ENCODE results near the gene PRKRA. TPM values are rescaled to one million over a fixed set of nuclear protein-coding genes. Genes with fewer than 3 reads are reported as not detected.

Gene PRKRA
- total RNA-seq (2021; fragmentation: NEBNext Ultra II Directional; extraction: Animal tissue kit (Norgen Biotek cat#: 25700)) (55.3 and 60.4 TPM in 2 replicates), polyA plus RNA-seq (2011; rRNA removed) (25.4 and 36.1 TPM in 2 replicates), polyA minus RNA-seq (2011; rRNA and poly(A)+ RNA removed) (34.8 and 35.2 TPM in 2 replicates)
- 32.7 TPM for polyA plus RNA-seq (2011; cell fraction: cytosol; rRNA removed)
- polyA plus RNA-seq (2011; cell fraction: nucleus; rRNA removed) = 37.3 TPM
- polyA plus RNA-seq (2012, experiment 1 of 2) = 39.5 to 51.6 TPM (median 45.8 TPM) in 4 replicates
- 13.5 TPM for polyA plus RNA-seq (2012, experiment 2 of 2)
- 41.2 TPM for polyA plus RNA-seq (2013, experiment 1 of 2)
- polyA plus RNA-seq (2013, experiment 2 of 2) = 39.3 TPM
- polyA minus RNA-seq (2011; cell fraction: cytosol; rRNA and poly(A)+ RNA removed) = 61.7 TPM
- polyA minus RNA-seq (2011; cell fraction: nucleus; rRNA and poly(A)+ RNA removed) = 99.6 TPM
- long read RNA-seq, experiment 1, transcript PRKRA-201 (8 exons, 1,826 nt) = major isoform, 42 of 76 reads
- long read RNA-seq, experiment 1, transcript PRKRA-203 (7 exons, 1,344 nt) = minor isoform, 17 of 76 reads
- long read RNA-seq, experiment 1, partial matches to known transcripts = 12 of 76 reads
- long read RNA-seq, experiment 1, other reads (novel, unspliced or antisense) = 5 of 76 reads
- long read RNA-seq, experiment 2, transcript PRKRA-201 (8 exons, 1,826 nt) = major isoform, 29 of 40 reads
- long read RNA-seq, experiment 2, partial matches to known transcripts = 1 of 40 reads
- long read RNA-seq, experiment 2, other reads (novel, unspliced or antisense) = 6 of 40 reads

- no peak for FAIRE-seq
- POLR2A ChIA-PET (ENCODE audit: partially characterized antibody) = interaction anchor here (0.6 to 3.1 kb wide), 40 partner anchors 8 to 342 kb away, joined by 3 to 30 read pairs (median 4); partner anchors contain the start of genes FKBP7, OSBPL6, PLEKHA3 and RBM45
- Histone ChIP-seq H2AFZ (ENCODE audit: low read length) (peak within 1 kb of the TSS; percentile 89), H3K27me3 (replicated peaks in 1 of 4; ENCODE audit: control insufficient read depth in 3 of 4, extremely low read depth in 1 of 4, insufficient read depth in 3 of 4, low read length in 3 of 4) (no peaks in the 10 kb centered on the region), H3K23ac (ENCODE audit: insufficient read length) (no peak within 1 kb of the TSS), H2AK5ac (ENCODE audit: low read depth, low read length) (no peak within 1 kb of the TSS; the same call in 1 of the 2 replicates), H3K9ac (replicated peaks in 1 of 4; ENCODE audit: extremely low read depth in 1 of 4, low read depth in 3 of 4, low read length in 3 of 4) (peak within 1 kb of the TSS; percentile 90 to 99 (median 98)), H4K5ac (ENCODE audit: insufficient read length, low read depth, low read length) (peak within 1 kb of the TSS; percentile 99), H3K18ac (ENCODE audit: extremely low read depth, low read length) (peak within 1 kb of the TSS; percentile 100), H3K56ac (replicated peaks; ENCODE audit: insufficient read length, low read depth, low read length) (peak within 1 kb of the TSS; percentile 99), H3K4ac (replicated peaks; ENCODE audit: insufficient read length, low read depth, low read length) (peak within 1 kb of the TSS; percentile 93), H4K8ac (ENCODE audit: extremely low read depth, insufficient read depth, low read length) (peak within 1 kb of the TSS; percentile 99), H3K4me3 (ENCODE audit: extremely low read depth in 1 of 4, insufficient read depth in 2 of 4, low read depth in 3 of 4, low read length in 4 of 4) (peak within 1 kb of the TSS; percentile 67 to 96 (median 92)), H2BK12ac (ENCODE audit: low read depth, low read length) (peak within 1 kb of the TSS; percentile 81; the same call in 1 of the 2 replicates), H2BK5ac (ENCODE audit: low read depth, low read length) (peak within 1 kb of the TSS; percentile 98), H3K79me2 (ENCODE audit: control insufficient read depth in 1 of 2, insufficient read depth in 2 of 2, low read length in 2 of 2) (peaks cover 8 to 26% of the 10 kb centered on the region in 2 experiments), H3K9me3 (ENCODE audit: insufficient read depth in 2 of 2, low read depth in 1 of 2, low read length in 1 of 2) (no peaks in the 10 kb centered on the region), H2BK15ac (ENCODE audit: low read length) (peak within 1 kb of the TSS; percentile 89; the same call in 1 of the 2 replicates), H2BK120ac (replicated peaks; ENCODE audit: low read depth, low read length) (no peak within 1 kb of the TSS), H3K4me2 (ENCODE audit: insufficient read depth in 1 of 2, low read depth in 2 of 2, low read length in 2 of 2) (peak within 1 kb of the TSS; percentile 79 to 92), H3K27ac (ENCODE audit: low read depth, low read length) (peak within 1 kb of the TSS; percentile 99), H4K20me1 (replicated peaks in 1 of 2; ENCODE audit: control insufficient read depth in 1 of 2, insufficient read depth in 2 of 2, low read length in 2 of 2) (peaks cover 4% of the 10 kb centered on the region in 2 experiments), H3K36me3 (ENCODE audit: control insufficient read depth in 2 of 4, insufficient read depth in 4 of 4, low read length in 3 of 4) (peaks cover 2 to 28% (median 16%) of the 10 kb centered on the region in 4 experiments), H3K23me2 (ENCODE audit: low read depth, low read length) (peaks cover 5% of the 10 kb centered on the region), H3K79me1 (ENCODE audit: low read depth, low read length) (peaks cover 6% of the 10 kb centered on the region; the same call in 1 of the 2 replicates), H2BK20ac (ENCODE audit: low read length) (0 out of 2 replicates have a peak within 1 kb of the TSS, but pooled peaks have one; percentile 49), H3K14ac (ENCODE audit: insufficient read length) (no peak within 1 kb of the TSS), H3K4me1 (replicated peaks in 1 of 4; ENCODE audit: control insufficient read depth in 3 of 4, insufficient read depth in 4 of 4, low read length in 3 of 4) (peaks cover 0 to 2% (median 0%) of the 10 kb centered on the region in 4 experiments; a peak in 2 of 7 replicates), H4K91ac (replicated peaks; ENCODE audit: insufficient read length, low read length) (peak within 1 kb of the TSS; percentile 100)
- WGBS, 2 experiments (ENCODE audit: extremely low coverage in 1 of 2, insufficient coverage in 1 of 2, insufficient read length in 1 of 2, insufficient replicate concordance in 2 of 2, low coverage in 1 of 2, low lambda C conversion rate in 2 of 2, missing lambda C conversion rate in 1 of 2) = 3% methylated on average over 30 of the region's 76 CpGs; no CpG with 5 or more reads in 1 of the 2 experiments
- CTCF ChIA-PET (ENCODE audit: partially characterized antibody) = interaction anchor here (0.5 to 1.0 kb wide), 6 partner anchors 10 to 145 kb away, joined by 3 to 4 read pairs (median 3); partner anchors contain the start of gene PLEKHA3
- peak; percentile 93 to 98 for DNase-seq (ENCODE audit: low read depth in 1 of 2, low spot score in 2 of 2)
- TF ChIP-seq SAP30 (IDR thresholded peaks at IDR 0.05; ENCODE audit: insufficient read depth, insufficient replicate concordance, low read length) (no peak), NRF1 (IDR thresholded peaks at IDR 0.05; ENCODE audit: low read depth, low read length) (no peak), ASH2L (IDR thresholded peaks at IDR 0.05; ENCODE audit: low read length) (peak; percentile 74), GABPA (IDR thresholded peaks at IDR 0.05; ENCODE audit: borderline replicate concordance, insufficient read depth, low read length) (no peak), TCF12 (IDR thresholded peaks at IDR 0.05; ENCODE audit: low read depth, low read length) (no peak)
These were observed at the start of gene PRKRA, which contains the start of gene PJVK for GRCh38 chr2:178450774-178451525. PRKRA (minus strand) TSS chr2:178451175; CDS start chr2:178451030, 145 bp downstream. PJVK (plus strand) TSS chr2:178451378; CDS start chr2:178453410, 2,032 bp downstream.

Data from H1 (cell line).